ENCODE results near the gene LYST.
"Not testable (repeated sequence)": the region's sequence is repeated elsewhere in the genome, so short reads cannot be mapped to it uniquely, and the experiment has no call there.

The LYST gene

GRCh38 chr1:235628316-235629005, 238.2 kb downstream of the LYST start:
- DNase-seq: no peak

- no peak for DNase-seq
These were observed 240.9 kb downstream of the LYST start for GRCh38 chr1:235625831-235626230.

GRCh38 chr1:235625340-235625739, 241.4 kb downstream of the LYST start:
- DNase-seq: no peak

- no peak for DNase-seq
These were observed 241.9 kb downstream of the LYST start for GRCh38 chr1:235624721-235625333.

GRCh38 chr1:235622936-235623779, 243.5 kb downstream of the LYST start:
- no peak for DNase-seq

- not testable (repeated sequence) for DNase-seq
These were observed 247.6 kb downstream of the LYST start for GRCh38 chr1:235619149-235619548.

- no peak for DNase-seq
These were observed 248.9 kb downstream of the LYST start for GRCh38 chr1:235617808-235618207.

GRCh38 chr1:235617140-235617539, 249.6 kb downstream of the LYST start:
- DNase-seq: no peak

- DNase-seq: no peak
These were observed 252.2 kb downstream of the LYST start for GRCh38 chr1:235614442-235614954.

GRCh38 chr1:235613602-235614001, 253.1 kb downstream of the LYST start:
- no peak for DNase-seq

- no peak for DNase-seq
These were observed 253.9 kb downstream of the LYST start for GRCh38 chr1:235612761-235613160.

All from stimulated activated CD4-positive, alpha-beta T cell treated with anti-CD3 and anti-CD28 coated beads, Interleukin-4, amount 100 ng/mL, for 4 hours (primary cell).